NCI-H146 treated with DMSO at 0.1 percent for 48 hours (cell line): Measurements from ENCODE around the gene ADAMTSL3.

Experiments used
- DNase-seq: peaks from one replicate; lab custom pipeline; 2025; ENCODE audit not compliant: unreplicated experiment; lab: John Stamatoyannopoulos, UW

The ADAMTSL3 gene, protein sequence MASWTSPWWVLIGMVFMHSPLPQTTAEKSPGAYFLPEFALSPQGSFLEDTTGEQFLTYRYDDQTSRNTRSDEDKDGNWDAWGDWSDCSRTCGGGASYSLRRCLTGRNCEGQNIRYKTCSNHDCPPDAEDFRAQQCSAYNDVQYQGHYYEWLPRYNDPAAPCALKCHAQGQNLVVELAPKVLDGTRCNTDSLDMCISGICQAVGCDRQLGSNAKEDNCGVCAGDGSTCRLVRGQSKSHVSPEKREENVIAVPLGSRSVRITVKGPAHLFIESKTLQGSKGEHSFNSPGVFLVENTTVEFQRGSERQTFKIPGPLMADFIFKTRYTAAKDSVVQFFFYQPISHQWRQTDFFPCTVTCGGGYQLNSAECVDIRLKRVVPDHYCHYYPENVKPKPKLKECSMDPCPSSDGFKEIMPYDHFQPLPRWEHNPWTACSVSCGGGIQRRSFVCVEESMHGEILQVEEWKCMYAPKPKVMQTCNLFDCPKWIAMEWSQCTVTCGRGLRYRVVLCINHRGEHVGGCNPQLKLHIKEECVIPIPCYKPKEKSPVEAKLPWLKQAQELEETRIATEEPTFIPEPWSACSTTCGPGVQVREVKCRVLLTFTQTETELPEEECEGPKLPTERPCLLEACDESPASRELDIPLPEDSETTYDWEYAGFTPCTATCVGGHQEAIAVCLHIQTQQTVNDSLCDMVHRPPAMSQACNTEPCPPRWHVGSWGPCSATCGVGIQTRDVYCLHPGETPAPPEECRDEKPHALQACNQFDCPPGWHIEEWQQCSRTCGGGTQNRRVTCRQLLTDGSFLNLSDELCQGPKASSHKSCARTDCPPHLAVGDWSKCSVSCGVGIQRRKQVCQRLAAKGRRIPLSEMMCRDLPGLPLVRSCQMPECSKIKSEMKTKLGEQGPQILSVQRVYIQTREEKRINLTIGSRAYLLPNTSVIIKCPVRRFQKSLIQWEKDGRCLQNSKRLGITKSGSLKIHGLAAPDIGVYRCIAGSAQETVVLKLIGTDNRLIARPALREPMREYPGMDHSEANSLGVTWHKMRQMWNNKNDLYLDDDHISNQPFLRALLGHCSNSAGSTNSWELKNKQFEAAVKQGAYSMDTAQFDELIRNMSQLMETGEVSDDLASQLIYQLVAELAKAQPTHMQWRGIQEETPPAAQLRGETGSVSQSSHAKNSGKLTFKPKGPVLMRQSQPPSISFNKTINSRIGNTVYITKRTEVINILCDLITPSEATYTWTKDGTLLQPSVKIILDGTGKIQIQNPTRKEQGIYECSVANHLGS (N-terminal part only)

DNA sequence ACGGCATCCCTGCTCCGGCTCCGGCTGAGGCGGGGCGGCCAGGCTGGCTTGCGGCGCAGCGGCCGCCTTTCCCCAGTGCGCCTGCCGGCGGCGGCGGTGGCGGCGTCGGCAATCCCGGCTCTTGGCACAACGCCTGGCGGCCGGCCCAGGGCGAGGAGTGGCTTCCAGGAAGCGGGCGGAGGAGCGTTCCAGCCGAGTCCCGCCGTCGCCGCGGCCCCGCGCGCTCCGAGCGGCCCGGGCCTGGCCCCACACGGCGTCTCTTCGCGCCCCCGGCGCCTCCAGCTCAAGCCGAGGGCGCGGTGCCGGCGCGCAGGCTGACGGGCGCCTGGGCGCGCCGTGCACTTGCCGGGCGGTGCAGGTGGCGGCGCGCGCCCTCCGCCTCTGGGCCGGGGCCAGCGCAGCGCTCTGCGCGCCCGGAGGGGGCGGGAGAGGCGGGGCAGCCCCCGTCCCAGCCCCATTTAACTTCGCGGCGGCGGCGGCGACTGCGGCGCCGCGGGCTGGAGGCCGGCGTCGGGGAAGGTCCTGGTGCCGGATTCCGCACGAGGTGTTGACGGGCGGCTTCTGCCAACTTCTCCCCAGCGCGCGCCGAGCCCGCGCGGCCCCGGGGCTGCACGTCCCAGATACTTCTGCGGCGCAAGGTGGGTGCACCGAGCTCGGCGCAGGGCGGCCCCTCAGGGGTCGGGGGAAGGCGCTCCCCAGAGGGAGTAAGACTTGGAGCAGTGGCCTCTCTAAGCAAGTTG lies at the start of gene ADAMTSL3:
Gene ADAMTSL3 (plus strand): TSS at position 485 of the 740 bp plus-strand sequence. CDS start 1,639 bp downstream, outside the sequence.
- no peak for DNase-seq

DNA sequence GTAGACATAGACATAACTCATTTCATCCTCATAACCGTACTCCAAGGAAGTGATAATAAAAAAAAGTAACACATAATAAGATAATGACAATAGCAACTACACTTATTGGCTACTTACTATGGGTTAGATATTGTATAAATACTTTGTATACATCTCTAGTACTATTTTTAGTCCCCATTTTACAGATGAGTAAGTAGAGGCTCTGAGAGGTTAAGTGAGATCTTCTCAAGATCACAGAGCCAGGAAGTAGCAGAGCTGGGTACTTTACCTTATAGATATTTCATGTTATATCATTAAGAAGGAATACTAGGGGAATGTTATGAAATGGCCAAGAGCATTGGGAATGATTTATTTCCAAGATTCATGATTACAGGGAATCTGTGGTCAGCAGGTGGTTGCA lies 49.4 kb upstream of the ADAMTSL3 start:
- no peak for DNase-seq

DNA sequence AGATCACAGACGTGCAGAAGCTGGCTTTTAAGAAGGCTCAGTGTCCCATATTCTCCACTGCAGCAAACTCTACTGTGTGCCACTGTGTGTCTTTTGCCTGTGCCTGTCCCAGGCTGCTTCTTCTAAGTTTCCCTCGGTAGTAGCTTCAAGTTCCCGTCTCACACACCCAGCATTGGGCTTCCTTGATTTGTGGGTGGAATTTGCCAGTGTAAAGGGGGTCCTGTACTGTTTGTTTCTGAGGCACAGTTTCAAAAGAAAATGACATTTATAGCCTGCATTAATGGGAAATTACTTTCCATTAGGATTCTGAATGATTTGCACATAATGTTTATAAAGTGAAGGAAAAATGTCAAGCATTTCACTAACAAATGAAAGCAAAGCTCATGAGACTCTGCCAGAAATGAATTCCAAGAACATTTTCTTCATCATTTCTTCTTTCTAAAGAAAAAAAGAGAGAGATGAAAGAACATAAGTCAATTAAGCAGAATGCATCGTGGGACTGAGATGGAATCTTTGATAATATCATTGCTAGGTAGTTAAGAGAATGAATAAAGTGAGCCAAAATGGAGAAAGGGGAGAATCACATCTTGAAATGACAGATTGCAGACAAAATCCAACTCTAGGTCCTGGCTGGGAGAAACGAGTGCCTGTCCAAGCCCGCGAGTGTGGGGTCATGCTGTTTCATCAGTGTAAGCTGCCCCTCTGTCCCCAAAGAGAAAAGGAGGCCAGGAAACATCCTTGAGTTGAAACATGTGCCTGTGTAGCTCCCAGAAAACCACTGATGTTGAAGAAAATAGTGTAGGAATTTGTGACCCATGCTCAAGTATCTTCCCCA lies 48.6 kb upstream of the ADAMTSL3 start:
- no peak for DNase-seq

DNA sequence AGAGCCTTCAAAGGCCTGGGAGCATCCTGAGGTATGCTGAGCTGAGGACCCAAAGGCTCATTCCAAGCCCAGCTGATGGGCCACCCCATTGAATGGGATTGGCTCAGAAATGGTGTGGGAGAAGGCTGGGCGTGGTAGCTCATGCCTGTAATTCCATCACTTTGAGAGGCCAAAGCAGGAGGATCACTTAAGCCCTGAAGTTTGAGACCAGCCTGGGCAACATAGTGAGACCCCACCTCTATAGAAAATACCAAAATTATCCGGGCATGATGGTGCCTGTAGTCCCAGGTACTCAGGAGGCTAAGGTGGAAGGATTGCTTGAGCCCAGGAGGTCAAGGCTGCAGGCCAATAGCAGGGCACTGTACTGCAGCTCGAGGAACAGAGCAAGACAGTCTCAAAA lies 43.8 kb upstream of the ADAMTSL3 start:
- no peak for DNase-seq

DNA sequence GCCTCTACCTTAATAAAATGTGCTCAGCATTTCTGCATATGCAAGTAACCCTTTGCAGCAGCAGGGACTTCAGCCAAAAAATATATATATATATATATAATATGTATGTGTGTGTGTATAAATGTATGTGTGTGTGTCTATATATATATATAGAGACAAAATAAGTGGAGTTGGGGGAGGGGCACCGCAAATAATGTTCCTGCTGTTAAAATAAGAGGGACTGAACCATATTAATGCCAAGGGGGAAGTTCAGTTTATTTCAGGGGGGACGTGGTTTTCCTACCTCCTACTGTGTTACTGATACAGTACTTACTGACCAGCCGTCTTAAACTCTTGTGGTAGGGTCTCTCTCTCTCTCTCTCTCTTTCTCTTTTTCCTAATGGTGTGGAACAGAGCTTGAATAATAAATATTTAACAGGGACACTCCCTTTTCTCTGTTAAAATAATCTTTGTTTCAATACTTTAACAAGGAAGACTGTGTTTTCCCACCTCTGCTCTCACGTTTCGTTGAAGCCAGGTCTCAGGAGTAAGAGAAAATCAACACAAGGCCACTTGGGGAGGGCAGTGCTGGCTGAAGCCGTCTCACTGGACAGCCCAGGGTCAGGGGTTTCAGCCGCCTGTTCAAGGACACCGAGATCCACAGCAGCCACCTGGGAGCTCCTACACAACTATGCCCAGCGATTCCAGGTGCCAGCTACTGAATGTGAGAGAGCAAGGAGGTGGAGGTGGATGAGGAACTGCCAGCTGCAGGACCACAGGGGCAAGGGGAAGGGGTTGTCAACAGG lies 42.8 kb upstream of the ADAMTSL3 start:
- DNase-seq = no peak

DNA sequence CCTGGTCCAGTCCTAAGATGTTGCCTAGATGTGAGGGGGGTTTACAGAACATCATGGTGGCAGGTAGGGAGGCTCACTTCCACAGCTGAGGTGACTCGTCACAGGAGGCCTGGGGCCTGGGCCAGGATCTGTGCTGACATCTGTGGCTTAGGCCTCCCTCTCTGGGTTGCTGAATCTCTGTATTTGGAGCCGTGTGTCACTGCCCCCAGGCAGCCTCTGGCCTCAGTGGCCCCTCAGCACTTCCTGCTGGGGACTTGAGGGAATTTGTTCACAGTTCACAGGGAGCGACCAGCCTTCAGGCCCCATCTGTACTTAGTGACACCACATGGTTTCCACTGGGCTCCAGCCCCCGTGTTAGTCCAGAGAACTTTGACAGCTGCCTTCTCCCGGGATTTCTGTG lies 41.7 kb upstream of the ADAMTSL3 start:
- no peak for DNase-seq

DNA sequence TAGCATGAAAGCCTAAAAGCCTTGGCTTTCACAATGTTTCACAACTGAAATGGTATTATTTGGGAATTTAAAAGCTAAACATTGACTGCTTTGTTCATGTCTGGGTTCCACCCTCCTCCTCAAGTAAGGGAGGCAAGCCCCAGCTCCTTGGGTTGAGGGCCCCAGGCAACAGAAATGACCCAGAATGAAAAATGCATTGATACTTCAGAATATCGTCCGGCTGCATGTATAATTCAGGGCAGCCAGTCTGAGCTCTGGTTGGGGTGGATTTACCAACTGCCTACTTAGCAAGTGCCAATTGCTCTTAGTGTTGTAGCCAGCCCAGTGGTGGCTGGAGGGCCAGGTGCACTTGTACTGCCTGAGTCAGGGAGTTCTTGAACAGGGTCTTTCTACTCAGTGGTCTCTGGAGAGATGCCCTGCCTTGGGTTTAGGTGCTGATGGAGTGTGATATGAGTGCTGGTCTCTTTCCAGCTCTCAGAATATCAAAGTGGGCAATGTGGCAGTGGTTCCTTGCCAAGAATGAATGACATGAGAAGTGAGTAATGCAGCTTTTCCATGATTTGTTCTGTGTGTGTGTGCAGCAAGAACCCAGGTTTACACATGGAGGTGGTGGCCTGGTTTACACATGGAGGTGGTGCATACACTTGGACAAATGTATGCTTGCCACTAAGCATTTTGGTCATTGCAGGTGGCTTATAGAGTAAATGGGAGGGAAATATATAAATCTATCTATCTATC lies 40.9 kb upstream of the ADAMTSL3 start:
- DNase-seq = no peak

DNA sequence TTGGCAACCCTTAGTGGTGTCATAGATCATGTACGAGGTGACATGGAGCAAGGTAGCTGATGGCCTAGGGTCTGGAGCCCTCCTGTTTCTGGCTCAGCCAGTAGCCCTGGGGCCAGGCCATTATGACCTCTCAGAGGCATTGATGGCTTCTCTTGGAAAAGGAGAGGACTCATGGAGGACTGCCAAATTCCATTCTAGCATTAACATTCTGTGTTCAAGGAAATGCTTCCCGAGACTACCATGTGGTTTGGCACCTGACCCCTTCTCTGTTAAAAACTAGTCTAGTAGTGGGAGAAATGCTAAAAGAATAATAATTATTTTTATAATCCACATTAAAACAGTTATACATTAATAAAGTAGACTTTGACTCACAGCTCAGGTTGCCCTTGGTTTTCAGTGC lies 40.2 kb upstream of the ADAMTSL3 start:
- DNase-seq = no peak

DNA sequence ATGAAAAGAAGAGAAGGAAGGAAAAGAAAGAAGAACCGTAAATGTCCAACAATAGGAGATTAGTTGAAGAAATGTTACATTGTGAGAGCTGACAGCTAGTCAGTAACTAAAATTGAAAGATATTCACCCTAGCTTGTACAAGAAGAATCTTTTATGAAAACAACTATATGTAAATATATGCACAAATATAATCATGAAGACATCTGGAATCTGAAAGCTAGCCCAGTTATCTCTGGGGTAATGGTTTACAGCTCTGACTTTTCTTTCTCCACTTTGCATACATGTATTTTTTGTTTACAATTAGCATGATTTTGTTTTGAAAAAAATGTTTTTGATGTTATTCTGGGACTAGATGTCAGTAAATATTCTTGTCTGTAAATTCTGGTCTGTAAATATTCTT lies 37.1 kb upstream of the ADAMTSL3 start:
- DNase-seq = no peak

DNA sequence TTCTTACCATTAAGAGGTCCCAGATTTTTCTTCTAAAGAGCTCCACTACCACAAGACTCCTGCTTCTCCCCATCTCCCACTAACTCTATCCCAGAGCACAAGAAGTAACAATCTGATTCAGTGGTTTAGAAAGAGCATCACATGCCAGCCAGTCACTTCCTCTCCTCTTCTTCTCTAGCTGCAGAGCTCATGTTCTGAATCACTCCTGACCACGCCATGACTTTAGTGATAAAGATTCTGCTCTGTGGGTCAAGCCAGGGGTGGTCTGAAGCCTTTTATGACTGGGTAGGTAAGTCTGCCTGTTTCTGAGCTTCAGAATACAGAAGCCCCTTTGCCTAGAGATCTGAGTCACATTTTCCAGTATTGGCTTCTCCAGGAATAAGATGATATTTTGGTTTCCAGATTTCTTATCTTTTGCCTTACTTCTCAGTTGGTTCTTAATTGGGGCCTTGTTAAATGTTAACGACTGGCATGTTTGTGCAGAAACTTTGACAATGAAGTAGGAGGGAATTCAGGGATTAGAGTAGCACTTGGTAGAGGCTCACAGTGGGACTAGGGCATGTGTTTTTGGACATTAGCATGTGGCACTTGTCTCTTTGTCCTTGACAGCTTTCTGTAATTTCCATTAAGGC lies 27.6 kb upstream of the ADAMTSL3 start:
- DNase-seq = no peak

DNA sequence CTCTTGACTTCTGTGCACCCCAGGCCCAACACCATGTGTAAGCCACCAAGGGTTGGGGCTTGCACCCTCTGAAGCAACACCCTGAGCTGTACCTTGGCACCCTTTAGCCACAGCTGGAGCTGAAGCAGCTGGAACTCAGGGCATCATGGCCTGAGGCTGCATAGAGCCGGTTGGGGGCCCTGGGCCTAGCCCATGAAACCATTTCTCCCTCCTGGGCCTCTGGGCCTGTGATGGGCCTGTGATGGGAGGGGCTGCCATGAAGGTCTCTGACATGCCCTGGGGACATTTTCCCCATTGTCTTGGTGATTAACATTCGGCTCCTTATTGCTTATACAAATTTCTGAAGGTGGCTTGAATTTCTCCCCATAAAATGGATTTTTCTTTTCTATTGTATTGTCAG lies 22.4 kb upstream of the ADAMTSL3 start:
- no peak for DNase-seq

DNA sequence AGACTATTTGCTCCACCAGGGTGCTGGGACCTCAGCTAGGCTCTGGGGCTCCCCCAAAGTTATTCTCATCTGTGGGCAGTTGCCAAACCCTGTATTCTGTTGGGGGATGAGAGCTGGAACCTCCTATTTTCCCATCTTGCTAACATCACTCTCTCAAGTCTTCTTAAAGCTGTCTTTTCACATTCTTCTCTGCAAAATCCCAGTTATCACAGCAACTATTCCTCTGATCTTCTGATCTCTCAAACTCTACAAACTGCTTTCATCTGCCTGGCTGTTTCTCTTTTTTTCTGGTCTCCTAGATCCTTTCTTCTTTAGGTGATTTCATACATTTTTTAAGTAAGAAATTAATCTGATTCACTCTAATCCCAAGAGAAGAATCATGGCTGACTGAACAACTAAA lies 10.7 kb upstream of the ADAMTSL3 start:
- no peak for DNase-seq

DNA sequence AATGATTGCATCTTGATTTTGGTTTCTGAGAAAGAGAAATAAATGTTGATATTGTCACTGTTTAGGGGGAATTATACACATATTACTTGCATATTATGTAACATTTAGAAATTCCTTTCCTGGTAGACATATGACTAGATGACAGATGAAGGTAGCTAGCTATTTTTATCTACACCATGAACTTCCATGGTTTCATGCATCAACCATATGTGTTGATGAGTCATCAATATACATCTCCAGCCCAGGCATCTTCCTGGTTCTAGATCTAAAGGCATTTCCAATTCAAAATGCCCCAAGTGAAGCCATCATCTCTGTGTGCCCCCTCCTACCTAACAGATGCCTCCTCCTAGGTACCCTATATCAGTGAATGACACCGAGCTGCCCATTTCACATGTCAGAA lies 9.5 kb upstream of the ADAMTSL3 start:
- no peak for DNase-seq

DNA sequence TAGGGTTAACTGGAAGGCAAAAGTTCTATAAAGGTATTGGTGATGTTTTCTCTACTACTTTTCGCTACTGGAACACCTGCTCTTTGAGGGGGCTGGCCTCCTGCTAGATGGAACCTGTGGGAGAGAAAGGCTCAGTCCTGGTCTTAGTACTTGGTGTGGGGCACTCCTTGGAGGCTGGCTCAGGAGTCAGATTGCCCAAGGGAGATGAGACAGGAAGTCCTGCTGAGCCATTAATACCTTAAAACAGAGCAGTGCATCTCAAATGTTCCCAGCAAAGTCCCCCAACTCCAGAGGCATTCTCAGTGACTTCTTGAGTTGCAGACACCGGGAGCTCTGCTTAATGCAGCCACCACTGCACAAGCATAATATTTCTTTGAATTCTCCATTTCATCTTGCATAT lies 3.1 kb upstream of the ADAMTSL3 start:
- no peak for DNase-seq

DNA sequence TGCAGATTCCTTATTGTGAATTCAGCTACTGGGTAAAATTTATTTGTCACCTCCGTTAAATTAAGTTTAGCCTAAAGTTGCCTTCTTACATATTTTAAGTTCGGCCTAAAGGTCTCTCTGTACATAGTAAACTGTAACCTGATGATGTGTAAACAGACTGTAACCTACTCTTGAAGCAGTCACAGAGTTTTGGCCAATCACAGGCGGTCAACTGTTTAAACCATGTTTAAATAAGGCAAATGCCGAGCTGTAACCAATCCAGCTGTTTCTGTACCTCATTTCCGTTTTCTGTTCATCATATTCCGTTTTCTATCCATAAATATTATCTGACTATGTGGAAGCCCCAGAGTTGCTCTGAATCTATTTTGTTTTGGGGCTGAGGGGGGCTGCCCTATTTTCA lies 2.4 kb upstream of the ADAMTSL3 start:
- DNase-seq = no peak

DNA sequence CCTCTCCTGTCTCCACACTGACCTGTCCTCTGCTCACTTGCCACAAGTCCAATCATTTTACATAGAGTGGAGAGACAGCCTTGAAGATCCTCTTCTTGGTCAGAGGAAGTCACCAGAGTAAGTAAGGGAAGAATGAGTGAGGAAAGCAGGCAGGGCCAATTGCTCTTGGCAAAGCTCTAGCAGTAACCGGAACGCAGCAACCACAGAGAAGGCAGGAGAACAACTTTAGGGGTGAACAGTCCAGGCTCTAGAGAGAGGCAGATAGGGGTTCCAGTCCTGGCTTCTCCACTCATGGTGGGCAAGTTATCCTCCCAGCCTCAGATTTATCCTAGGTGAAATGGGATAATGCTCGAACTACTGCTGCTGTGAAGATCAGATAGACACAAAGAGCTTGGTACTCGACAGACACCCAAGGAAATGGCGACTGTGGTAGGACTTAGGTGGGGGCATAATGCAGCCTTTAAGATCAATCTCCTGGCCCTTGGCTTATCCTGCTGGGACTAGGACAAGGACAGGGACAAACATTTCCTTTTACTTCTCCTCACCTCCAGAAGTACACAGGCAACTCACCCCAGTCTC lies 1.2 kb upstream of the ADAMTSL3 start:
- DNase-seq = no peak

DNA sequence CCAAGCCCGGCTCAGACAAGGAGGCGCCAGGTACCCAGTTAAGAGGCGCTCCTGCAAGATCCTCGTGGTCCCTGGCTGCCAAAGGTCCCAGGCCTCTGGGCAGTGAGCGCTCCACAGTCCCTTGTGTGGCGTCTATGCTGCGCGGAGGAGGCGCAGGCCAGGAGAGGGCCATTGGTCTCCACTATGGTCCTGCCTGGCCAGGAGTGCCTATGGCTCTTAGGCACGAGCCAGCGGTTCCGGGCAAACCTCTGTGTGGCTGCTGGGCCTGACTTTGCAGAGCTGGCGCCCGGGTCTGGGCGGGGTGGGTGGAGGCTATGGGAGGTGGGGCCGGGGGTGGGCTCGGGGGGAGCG lies 660 bp upstream of the ADAMTSL3 start:
- DNase-seq = no peak
